ENCODE data around the gene SEC16A. TPM values are rescaled to one million over a fixed set of nuclear protein-coding genes. Genes with fewer than 3 reads are reported as not detected.

SEC16A gene
- total RNA-seq (2022; extraction: Qiagen RNA extraction; ENCODE audit: low read depth): 49.6 to 61.9 TPM (median 60.6 TPM) in 5 replicates

GRCh38 chr9:136482793-136483588 lies at the start of gene SEC16A:
Gene SEC16A (minus strand): TSS chr9:136483040. CDS start chr9:136477615, 5,425 bp downstream.

GRCh38 chr9:136439481-136440408 lies 43.1 kb downstream of the SEC16A start, which contains the start of gene INPP5E:
Gene INPP5E (minus strand): TSS chr9:136439845. CDS start chr9:136439419, 426 bp downstream.

GRCh38 chr9:136410500-136411287 lies 72.1 kb downstream of the SEC16A start, which contains the start of the genes ENTR1 and PMPCA:
Gene ENTR1 (minus strand): TSS chr9:136410614. CDS start chr9:136410397, 217 bp downstream.
Gene PMPCA (plus strand): TSS chr9:136410658. CDS start chr9:136410669, 11 bp downstream.

GRCh38 chr9:136400038-136400834 lies 82.6 kb downstream of the SEC16A start, which contains the start of gene SNAPC4:
Gene SNAPC4 (minus strand): TSS chr9:136400170. CDS start chr9:136398428, 1,742 bp downstream.

Other genes with a start within 250 kb of the SEC16A start
- 24.5 to 28.7 TPM (median 27.0 TPM) in 5 replicates for gene QSOX2, start 237.2 kb downstream of the SEC16A start, total RNA-seq (2022; extraction: Qiagen RNA extraction; ENCODE audit: low read depth)
- 0.01 TPM in 2 of 5 replicates, not detected in the others for gene CCDC187, start 178.9 kb downstream of the SEC16A start, total RNA-seq (2022; extraction: Qiagen RNA extraction; ENCODE audit: low read depth)
- gene GPSM1, start 155.5 kb downstream of the SEC16A start, total RNA-seq (2022; extraction: Qiagen RNA extraction; ENCODE audit: low read depth): 8.8 to 14.0 TPM (median 12.7 TPM) in 5 replicates
- 28.1 to 45.8 TPM (median 35.7 TPM) in 5 replicates for gene DNLZ, start 119.3 kb downstream of the SEC16A start, total RNA-seq (2022; extraction: Qiagen RNA extraction; ENCODE audit: low read depth)
- 0.82 to 1.9 TPM (median 1.2 TPM) in 5 replicates for gene CARD9, start 109.4 kb downstream of the SEC16A start, total RNA-seq (2022; extraction: Qiagen RNA extraction; ENCODE audit: low read depth)
- 10.3 to 13.0 TPM (median 12.7 TPM) in 5 replicates for gene SNAPC4, start 82.9 kb downstream of the SEC16A start, total RNA-seq (2022; extraction: Qiagen RNA extraction; ENCODE audit: low read depth)
- 55.9 to 75.2 TPM (median 71.3 TPM) in 5 replicates for gene ENTR1, start 72.4 kb downstream of the SEC16A start, total RNA-seq (2022; extraction: Qiagen RNA extraction; ENCODE audit: low read depth)
- gene PMPCA, start 72.4 kb downstream of the SEC16A start, total RNA-seq (2022; extraction: Qiagen RNA extraction; ENCODE audit: low read depth): 78.0 to 93.9 TPM (median 85.1 TPM) in 5 replicates
- gene INPP5E, start 43.2 kb downstream of the SEC16A start, total RNA-seq (2022; extraction: Qiagen RNA extraction; ENCODE audit: low read depth): 14.2 to 20.7 TPM (median 19.7 TPM) in 5 replicates
- 8.3 to 12.4 TPM (median 10.8 TPM) in 5 replicates for gene NOTCH1, start 63.0 kb upstream of the SEC16A start, total RNA-seq (2022; extraction: Qiagen RNA extraction; ENCODE audit: low read depth)
- gene EGFL7, start 179.9 kb upstream of the SEC16A start, total RNA-seq (2022; extraction: Qiagen RNA extraction; ENCODE audit: low read depth): 36.2 to 58.7 TPM (median 55.2 TPM) in 5 replicates
- gene AGPAT2, start 204.4 kb upstream of the SEC16A start, total RNA-seq (2022; extraction: Qiagen RNA extraction; ENCODE audit: low read depth): 68.2 to 110 TPM (median 105 TPM) in 5 replicates
- gene DIPK1B, start 229.5 kb upstream of the SEC16A start, total RNA-seq (2022; extraction: Qiagen RNA extraction; ENCODE audit: low read depth): 6.9 to 9.6 TPM (median 9.4 TPM) in 5 replicates